Measurements from ENCODE around the gene FYN.

GRCh38 chr6:111810294-111811131 is 62.7 kb downstream of the FYN start:
- TF ChIP-seq POU2F2 (IDR thresholded peaks at IDR 0.05; ENCODE audit: low read depth, low read length) (no peak), PAX5 (IDR thresholded peaks at IDR 0.05; ENCODE audit: insufficient read depth, low read length, severe bottlenecking) (no peak)

Data from GM12891 (cell line).